ENCODE data around the gene SMOC1.

Gene SMOC1

DNA sequence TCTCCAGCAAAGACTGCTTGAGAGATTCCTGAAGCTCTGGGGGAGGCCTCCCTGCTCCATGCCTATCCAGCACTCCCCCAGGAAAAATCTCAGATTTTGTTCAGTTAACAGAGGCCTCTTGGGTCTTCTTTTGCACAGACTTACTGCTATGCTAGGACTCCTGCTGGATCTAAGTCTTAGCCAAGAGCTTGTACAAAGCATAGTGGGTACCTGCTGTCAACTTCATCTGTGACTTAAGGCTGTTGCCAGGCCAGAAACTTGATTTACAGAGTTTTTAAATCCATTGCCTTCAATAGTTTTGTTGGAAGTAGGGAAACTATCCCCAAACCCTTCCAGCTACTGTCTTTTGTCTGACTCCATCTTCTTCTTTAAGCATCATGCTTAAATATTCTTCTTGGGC, 140.5 kb downstream of the SMOC1 start:
- Histone ChIP-seq H3K36me3 (ENCODE audit: insufficient read depth, low read depth, low read length) (no peaks in the 10 kb centered on the region), H3K9me3 (ENCODE audit: insufficient read depth, low read depth, low read length) (no peaks in the 10 kb centered on the region), H3K27ac (ENCODE audit: low read length) (no peak overlapping the region), H3K27me3 (ENCODE audit: insufficient read depth, low read length) (no peaks in the 10 kb centered on the region; the same call in 1 of the 2 replicates), H3K4me1 (ENCODE audit: insufficient read depth, low read length) (no peaks in the 10 kb centered on the region), H3K9ac (ENCODE audit: low read depth, low read length) (no peak overlapping the region), H3K4me3 (ENCODE audit: low read length) (no peak overlapping the region)

DNA sequence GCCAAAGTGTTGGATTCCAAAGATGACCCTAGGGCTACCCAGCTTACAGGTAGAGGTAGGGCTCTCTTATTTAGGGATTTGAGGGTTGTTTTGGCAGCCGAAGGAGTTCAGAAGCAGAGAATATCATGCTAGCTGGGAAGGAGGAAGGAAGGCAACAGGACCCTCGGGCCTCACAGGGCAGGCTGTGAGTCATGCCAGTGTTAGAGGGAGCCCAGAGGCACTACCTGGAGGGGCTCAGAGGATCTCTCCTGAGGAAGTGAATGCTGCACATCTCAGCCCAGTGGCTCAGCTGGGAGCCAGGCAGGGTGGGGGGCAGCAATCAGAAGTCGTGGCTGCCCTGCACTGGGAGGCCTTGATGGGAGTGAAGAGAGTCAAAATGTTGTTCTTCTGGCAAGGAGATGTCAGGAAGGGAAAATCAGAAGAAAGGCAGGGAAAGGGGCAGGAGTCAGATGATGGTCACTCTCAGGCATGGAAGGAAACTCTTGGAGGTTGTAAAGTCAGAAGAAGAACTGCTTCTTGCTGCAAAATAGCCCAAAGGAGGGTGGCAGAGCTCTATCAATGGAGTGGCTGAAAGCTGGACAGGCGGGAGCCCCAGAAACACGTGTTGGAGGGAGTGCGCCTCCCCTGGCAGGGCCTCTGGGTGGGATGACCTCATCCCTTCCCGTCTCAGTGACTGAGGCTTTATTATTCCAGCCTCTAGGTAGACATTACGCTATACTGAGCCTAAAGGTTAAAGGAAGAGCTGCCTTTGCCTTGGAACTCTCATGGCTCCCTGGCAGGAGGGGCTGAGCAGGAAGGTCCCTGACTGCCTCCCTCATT, 141.3 kb downstream of the SMOC1 start:
- H3K9me3 ChIP-seq (ENCODE audit: insufficient read depth, low read depth, low read length), result no peaks in the 10 kb centered on the region
- no peak overlapping the region for H3K4me3 ChIP-seq (ENCODE audit: low read length)
- no peak overlapping the region for H3K9ac ChIP-seq (ENCODE audit: low read depth, low read length)
- no peaks in the 10 kb centered on the region; the same call in 1 of the 2 replicates for H3K27me3 ChIP-seq (ENCODE audit: insufficient read depth, low read length)
- H3K27ac ChIP-seq (ENCODE audit: low read length), result no peak overlapping the region
- H3K36me3 ChIP-seq (ENCODE audit: insufficient read depth, low read depth, low read length), result no peaks in the 10 kb centered on the region
- no peaks in the 10 kb centered on the region for H3K4me1 ChIP-seq (ENCODE audit: insufficient read depth, low read length)

DNA sequence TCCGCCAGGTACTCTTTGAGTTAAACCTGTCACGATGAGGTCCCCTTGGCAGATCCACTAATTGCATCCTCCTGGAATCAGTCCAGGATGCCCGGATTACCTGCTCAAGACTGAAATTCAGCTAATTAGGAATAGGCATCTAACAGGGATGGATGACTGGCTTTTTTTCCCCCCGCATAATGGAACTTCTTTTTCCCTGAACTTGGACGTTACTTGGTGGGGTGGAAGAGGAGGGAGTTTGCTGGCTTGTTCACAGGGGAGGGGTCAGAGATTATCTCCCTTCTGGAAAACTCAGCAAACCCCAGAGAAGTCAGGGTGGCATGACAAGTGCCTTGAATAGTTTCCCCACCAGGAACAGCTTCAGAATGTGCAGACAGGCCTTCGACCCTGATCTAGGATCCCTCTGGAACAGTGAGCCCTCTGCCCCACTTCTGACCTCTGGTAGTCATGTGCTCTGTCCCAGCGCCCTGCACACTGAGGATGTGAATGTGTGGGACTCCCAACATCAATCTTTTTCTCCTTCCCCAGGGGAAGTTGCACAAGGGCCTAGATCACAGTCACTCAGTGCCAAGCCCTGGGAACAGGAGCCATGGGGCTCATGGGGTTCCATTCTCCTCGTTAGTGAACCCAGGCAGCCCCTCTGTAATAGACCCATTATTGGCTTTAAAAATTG, 142.5 kb downstream of the SMOC1 start:
- H3K36me3 ChIP-seq (ENCODE audit: insufficient read depth, low read depth, low read length), result no peaks in the 10 kb centered on the region
- no peak overlapping the region for H3K9ac ChIP-seq (ENCODE audit: low read depth, low read length)
- no peaks in the 10 kb centered on the region for H3K9me3 ChIP-seq (ENCODE audit: insufficient read depth, low read depth, low read length)
- H3K4me1 ChIP-seq (ENCODE audit: insufficient read depth, low read length), result no peaks in the 10 kb centered on the region
- H3K27ac ChIP-seq (ENCODE audit: low read length), result no peak overlapping the region
- no peak overlapping the region for H3K4me3 ChIP-seq (ENCODE audit: low read length)
- no peaks in the 10 kb centered on the region; the same call in 1 of the 2 replicates for H3K27me3 ChIP-seq (ENCODE audit: insufficient read depth, low read length)

DNA sequence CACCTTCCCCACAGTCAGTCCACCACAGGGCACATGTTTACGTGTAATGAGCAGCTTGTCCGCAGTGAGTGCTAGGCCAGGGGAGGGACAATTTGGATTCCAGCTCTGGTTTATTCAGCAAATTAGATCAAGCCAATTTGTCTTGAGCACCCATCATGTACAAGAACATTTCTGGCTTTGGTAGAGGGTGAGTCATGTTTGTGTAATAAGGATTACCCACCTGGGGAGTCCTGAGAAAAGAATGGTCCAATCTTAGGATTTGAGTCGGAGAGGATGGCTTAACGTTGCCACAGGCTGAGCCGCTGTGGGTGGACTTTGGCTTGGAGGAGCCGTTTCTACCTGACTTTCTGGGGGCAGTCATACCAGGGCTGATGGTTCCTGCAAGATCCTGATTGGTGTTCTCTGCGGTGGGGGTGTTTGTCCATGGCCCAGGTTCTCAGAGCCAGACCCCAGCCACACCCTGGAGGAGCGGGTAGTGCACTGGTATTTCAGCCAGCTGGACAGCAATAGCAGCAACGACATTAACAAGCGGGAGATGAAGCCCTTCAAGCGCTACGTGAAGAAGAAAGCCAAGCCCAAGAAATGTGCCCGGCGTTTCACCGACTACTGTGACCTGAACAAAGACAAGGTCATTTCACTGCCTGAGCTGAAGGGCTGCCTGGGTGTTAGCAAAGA, 143.7 kb downstream of the SMOC1 start:
- H3K9me3 ChIP-seq (ENCODE audit: insufficient read depth, low read depth, low read length), result no peaks in the 10 kb centered on the region
- H3K27ac ChIP-seq (ENCODE audit: low read length), result no peak overlapping the region
- no peaks in the 10 kb centered on the region for H3K4me1 ChIP-seq (ENCODE audit: insufficient read depth, low read length)
- no peak overlapping the region for H3K9ac ChIP-seq (ENCODE audit: low read depth, low read length)
- H3K36me3 ChIP-seq (ENCODE audit: insufficient read depth, low read depth, low read length), result no peaks in the 10 kb centered on the region
- H3K27me3 ChIP-seq (ENCODE audit: insufficient read depth, low read length), result no peaks in the 10 kb centered on the region; the same call in 1 of the 2 replicates
- H3K4me3 ChIP-seq (ENCODE audit: low read length), result no peak overlapping the region

DNA sequence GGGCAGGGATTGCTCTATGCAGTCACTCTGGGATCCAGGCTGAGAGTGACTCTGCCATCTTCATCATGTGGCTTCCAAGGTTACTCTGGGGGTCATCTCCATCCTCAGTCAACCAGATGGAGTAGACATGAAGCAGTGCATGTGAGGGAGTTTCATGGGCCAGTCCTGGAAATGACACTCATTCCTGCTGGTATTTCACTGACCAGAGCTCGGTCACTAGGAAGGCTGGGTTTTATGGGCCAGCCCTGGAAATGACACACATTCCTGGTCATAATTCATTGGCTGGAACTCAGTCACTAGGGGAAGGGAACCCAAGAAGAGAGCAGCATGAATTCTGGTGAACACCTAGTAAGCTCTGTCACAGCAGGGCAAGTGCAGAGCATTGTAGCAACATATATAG, 144.7 kb downstream of the SMOC1 start:
- H3K36me3 ChIP-seq (ENCODE audit: insufficient read depth, low read depth, low read length), result no peaks in the 10 kb centered on the region
- H3K9ac ChIP-seq (ENCODE audit: low read depth, low read length), result no peak overlapping the region
- no peaks in the 10 kb centered on the region for H3K9me3 ChIP-seq (ENCODE audit: insufficient read depth, low read depth, low read length)
- H3K4me1 ChIP-seq (ENCODE audit: insufficient read depth, low read length), result no peaks in the 10 kb centered on the region
- H3K27ac ChIP-seq (ENCODE audit: low read length), result no peak overlapping the region
- H3K4me3 ChIP-seq (ENCODE audit: low read length), result no peak overlapping the region
- no peaks in the 10 kb centered on the region for H3K27me3 ChIP-seq (ENCODE audit: insufficient read depth, low read length)

DNA sequence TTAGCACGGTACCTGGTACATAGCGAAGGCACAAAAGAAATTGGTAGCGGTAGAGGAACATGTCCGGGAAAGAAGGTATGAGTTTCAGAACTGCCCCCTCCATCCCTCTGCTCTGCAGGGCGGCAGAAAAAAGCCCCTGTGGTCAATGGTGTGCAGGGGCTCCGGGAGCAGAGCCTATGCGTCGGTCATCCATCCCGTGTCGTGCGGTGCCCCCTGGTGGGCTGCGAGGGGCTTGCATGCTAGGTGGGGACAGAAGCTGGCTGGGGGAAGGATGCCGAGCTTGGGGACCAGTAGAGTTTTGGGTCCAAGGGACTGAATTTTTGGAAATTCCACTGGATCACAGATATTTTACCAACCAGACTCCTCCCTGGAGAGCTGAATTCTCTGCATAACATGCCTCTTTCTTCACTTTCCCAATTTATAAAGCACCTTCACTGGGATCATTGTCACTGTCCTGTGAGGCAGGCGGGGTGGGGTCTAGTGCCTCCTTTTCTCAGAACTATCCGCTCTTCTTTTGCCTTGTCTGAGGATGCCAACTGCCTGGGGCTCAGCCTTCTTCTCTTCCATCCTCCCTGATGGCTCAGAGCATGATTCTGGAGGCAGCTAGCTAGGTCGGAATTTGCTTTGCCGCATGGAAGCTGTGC, 148.7 kb downstream of the SMOC1 start:
- no peaks in the 10 kb centered on the region for H3K9me3 ChIP-seq (ENCODE audit: insufficient read depth, low read depth, low read length)
- no peaks in the 10 kb centered on the region for H3K36me3 ChIP-seq (ENCODE audit: insufficient read depth, low read depth, low read length)
- no peak overlapping the region for H3K27ac ChIP-seq (ENCODE audit: low read length)
- no peak overlapping the region for H3K9ac ChIP-seq (ENCODE audit: low read depth, low read length)
- no peaks in the 10 kb centered on the region for H3K27me3 ChIP-seq (ENCODE audit: insufficient read depth, low read length)
- peaks cover 9% of the 10 kb centered on the region for H3K4me1 ChIP-seq (ENCODE audit: insufficient read depth, low read length)
- H3K4me3 ChIP-seq (ENCODE audit: low read length), result no peak overlapping the region

DNA sequence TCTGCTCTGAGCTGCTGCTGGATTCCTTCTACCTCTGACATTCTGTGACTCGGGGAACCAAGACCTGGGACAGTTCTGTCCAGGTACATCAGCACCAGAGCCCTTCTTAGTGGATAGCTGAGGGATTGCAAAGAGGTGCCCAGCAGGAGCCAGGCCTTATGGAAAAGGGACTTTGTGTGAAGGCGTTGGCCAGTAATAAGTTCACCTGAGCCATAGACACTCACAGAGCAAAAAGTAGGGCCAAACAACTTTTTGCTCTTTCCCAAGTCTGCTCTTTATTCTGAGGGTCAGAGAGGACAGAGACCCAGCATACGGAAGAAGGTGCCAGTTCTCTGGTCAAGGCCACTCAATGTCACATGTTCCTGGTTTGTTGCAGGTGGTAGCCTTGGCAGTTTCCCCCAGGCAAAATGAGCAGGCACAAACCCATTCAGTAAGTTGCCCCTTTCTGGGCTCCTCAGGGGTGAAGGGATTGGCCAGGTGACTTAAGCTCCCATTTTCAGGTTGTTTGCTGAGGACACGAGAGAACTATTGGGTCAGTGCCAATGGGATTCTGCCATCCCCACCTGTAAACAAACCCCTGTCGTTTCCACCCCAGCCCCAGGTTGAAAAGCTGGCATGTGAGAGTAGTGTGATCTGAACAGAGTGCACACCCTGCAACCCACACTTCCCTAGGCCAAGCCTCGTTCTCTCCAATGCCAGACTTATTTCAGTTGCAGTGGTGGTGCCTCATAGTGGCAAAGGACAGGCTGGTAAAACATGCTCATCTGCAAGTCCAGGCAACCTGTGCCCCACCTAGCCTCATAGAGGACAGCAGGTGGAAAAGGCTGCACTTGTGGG, 150.3 kb downstream of the SMOC1 start:
- Histone ChIP-seq H3K4me3 (ENCODE audit: low read length) (no peak overlapping the region), H3K36me3 (ENCODE audit: insufficient read depth, low read depth, low read length) (no peaks in the 10 kb centered on the region), H3K9me3 (ENCODE audit: insufficient read depth, low read depth, low read length) (no peaks in the 10 kb centered on the region)

DNA sequence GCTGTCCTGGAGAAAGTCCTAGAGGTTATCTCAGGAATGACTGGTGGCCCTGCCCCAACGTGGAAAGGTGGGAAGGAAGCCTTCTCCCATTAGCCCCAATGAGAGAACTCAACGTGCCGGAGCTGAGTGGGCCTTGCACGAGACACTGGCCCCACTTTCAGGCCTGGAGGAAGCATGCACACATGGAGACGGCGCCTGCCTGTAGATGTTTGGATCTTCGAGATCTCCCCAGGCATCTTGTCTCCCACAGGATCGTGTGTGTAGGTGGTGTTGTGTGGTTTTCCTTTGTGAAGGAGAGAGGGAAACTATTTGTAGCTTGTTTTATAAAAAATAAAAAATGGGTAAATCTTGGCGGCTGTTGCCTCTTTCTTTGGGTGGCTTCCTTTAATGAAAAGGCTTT, 152.8 kb downstream of the SMOC1 start:
- Histone ChIP-seq H3K27ac (ENCODE audit: low read length) (no peak overlapping the region), H3K27me3 (ENCODE audit: insufficient read depth, low read length) (no peaks in the 10 kb centered on the region), H3K4me3 (ENCODE audit: low read length) (no peak overlapping the region), H3K4me1 (ENCODE audit: insufficient read depth, low read length) (peaks cover 13% of the 10 kb centered on the region), H3K9me3 (ENCODE audit: insufficient read depth, low read depth, low read length) (no peaks in the 10 kb centered on the region), H3K36me3 (ENCODE audit: insufficient read depth, low read depth, low read length) (no peaks in the 10 kb centered on the region), H3K9ac (ENCODE audit: low read depth, low read length) (no peak overlapping the region)

More for the DNA sequence above, 150.3 kb downstream of the SMOC1 start:
- Histone ChIP-seq H3K4me1 (ENCODE audit: insufficient read depth, low read length) (peaks cover 13% of the 10 kb centered on the region), H3K27me3 (ENCODE audit: insufficient read depth, low read length) (no peaks in the 10 kb centered on the region), H3K9ac (ENCODE audit: low read depth, low read length) (no peak overlapping the region), H3K27ac (ENCODE audit: low read length) (no peak overlapping the region)

DNA sequence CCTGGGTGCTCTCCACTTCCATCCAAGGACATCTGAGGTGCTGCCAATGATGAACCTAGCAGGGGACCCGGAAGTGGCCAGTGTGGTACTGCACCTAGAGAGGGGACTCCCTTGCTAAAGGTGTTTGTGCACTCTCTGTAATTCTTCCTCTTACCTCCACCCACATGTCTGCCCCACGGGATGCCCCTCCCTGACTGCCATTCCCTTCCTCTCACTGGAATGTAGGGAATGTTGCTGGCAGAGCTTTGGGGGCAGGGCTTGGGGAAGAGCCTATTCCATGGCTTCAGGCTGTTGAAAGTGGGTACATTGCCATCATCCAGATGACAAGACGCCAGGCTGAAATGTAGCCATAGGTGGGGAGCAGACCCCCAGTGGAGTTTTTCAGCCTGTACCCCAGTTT, 153.2 kb downstream of the SMOC1 start:
- Histone ChIP-seq H3K36me3 (ENCODE audit: insufficient read depth, low read depth, low read length) (no peaks in the 10 kb centered on the region), H3K9me3 (ENCODE audit: insufficient read depth, low read depth, low read length) (no peaks in the 10 kb centered on the region), H3K27me3 (ENCODE audit: insufficient read depth, low read length) (no peaks in the 10 kb centered on the region), H3K9ac (ENCODE audit: low read depth, low read length) (no peak overlapping the region), H3K4me3 (ENCODE audit: low read length) (no peak overlapping the region), H3K4me1 (ENCODE audit: insufficient read depth, low read length) (peaks cover 13% of the 10 kb centered on the region), H3K27ac (ENCODE audit: low read length) (no peak overlapping the region)

DNA sequence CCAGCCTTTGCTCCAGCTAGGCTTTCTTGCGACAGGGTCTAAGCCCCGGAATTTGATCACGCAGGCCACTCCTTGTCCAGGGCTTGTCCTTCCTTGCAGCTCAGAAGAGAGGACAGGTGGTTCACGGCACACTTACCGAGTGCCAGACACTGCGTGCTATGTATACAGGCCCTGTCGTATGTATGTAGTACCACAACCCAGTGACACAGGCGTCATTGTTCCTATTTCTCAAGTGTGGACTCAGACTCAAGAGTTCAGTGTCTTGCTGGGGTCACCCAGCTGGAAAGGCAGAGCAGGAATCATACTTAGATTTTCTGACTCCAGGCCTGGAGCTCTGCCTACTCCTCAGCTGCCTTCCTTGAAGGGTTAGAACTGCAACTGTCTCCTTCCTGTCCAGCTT, 153.9 kb downstream of the SMOC1 start:
- H3K36me3 ChIP-seq (ENCODE audit: insufficient read depth, low read depth, low read length), result no peaks in the 10 kb centered on the region
- no peaks in the 10 kb centered on the region for H3K27me3 ChIP-seq (ENCODE audit: insufficient read depth, low read length)
- H3K9me3 ChIP-seq (ENCODE audit: insufficient read depth, low read depth, low read length), result no peaks in the 10 kb centered on the region
- H3K4me3 ChIP-seq (ENCODE audit: low read length), result no peak overlapping the region
- H3K4me1 ChIP-seq (ENCODE audit: insufficient read depth, low read length), result peaks cover 13% of the 10 kb centered on the region
- no peak overlapping the region for H3K9ac ChIP-seq (ENCODE audit: low read depth, low read length)
- H3K27ac ChIP-seq (ENCODE audit: low read length), result no peak overlapping the region

DNA sequence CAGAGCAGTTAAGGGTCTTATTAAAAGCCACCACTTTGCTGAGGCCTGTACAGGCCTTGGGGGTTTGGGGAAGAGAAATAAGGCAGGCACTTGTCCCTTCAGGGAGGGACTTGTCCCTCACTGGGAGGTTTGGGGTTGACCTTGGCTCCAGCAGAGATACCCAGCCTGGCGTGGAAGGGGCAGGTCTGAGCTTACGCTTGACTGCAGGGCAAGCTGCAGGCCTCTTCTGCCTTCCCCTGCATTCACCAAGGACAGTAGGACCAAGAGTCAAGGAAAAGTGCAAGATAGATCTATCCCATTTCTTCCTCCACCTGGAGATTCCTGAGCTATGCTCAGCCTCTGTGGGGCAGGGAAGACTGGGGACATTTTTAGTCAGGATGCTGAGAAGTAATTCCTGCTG, 154.3 kb downstream of the SMOC1 start:
- H3K4me1 ChIP-seq (ENCODE audit: insufficient read depth, low read length), result peaks cover 13% of the 10 kb centered on the region
- no peak overlapping the region for H3K4me3 ChIP-seq (ENCODE audit: low read length)
- no peaks in the 10 kb centered on the region for H3K36me3 ChIP-seq (ENCODE audit: insufficient read depth, low read depth, low read length)
- H3K27me3 ChIP-seq (ENCODE audit: insufficient read depth, low read length), result no peaks in the 10 kb centered on the region
- no peak overlapping the region for H3K9ac ChIP-seq (ENCODE audit: low read depth, low read length)
- no peaks in the 10 kb centered on the region for H3K9me3 ChIP-seq (ENCODE audit: insufficient read depth, low read depth, low read length)
- no peak overlapping the region for H3K27ac ChIP-seq (ENCODE audit: low read length)

All from iPS-20b (cell line).